GM12891 (cell line): ENCODE data around the gene ZNF316.

Source experiments
- PAX5 ChIP-seq: IDR thresholded peaks from 2 replicates; pipeline ENCODE4 v1.6.1; 2011; ENCODE audit warnings: low read length, moderate library complexity, mild to moderate bottlenecking; ENCODE audit not compliant: insufficient read depth, severe bottlenecking
- POLR2A ChIP-seq: IDR thresholded peaks from 2 replicates; pipeline ENCODE4 v1.6.1; 2011; ENCODE audit warnings: low read depth, low read length, control low read depth
- POLR2AphosphoS5 ChIP-seq: IDR thresholded peaks from 2 replicates; pipeline ENCODE4 v1.6.1; 2011; ENCODE audit warnings: low read depth, low read length, control low read depth
- TAF1 ChIP-seq: IDR thresholded peaks from 2 replicates; pipeline ENCODE4 v1.6.1; 2011; ENCODE audit warnings: low read depth, low read length, control low read depth

DNA sequence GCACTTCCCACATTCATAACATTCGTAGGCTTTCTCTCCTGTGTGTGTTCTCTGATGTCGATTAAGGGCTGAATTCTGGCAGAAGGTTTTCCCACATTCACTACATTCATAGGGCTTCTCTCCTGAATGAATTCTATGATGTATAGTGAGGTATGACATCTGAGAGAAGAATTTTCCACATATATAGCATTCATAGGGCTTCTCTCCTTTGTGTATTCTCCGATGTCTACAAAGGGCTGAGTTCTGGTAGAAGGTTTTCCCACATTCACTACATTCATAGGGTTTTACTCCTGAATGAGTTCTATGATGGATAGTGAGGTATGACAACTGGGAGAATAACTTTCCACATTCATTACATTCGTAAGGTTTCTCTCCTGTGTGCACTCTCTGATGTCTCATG, 54.0 kb downstream of the ZNF316 start:
- TF ChIP-seq POLR2A = no peak
- no peak for TF ChIP-seq PAX5
- TF ChIP-seq POLR2AphosphoS5 = peak; percentile 13; the same call in 1 of the 2 replicates
- no peak for TF ChIP-seq TAF1
